Stimulated activated CD4-positive, alpha-beta T cell treated with anti-CD3 and anti-CD28 coated beads, TNF-alpha, amount 100 ng/mL, for 1 hour (primary cell): ENCODE data around the gene IGFBP2.

ENCODE experiments used
- DNase-seq, 3 donors: peaks; one replicate each; pipeline ENCODE4 v3.0.0-alpha.2; 2020; ENCODE audit warnings: low read depth in 3 of 3, low spot score in 1 of 3

Gene IGFBP2

GRCh38 chr2:216615298-216616082 lies 17.7 kb upstream of the IGFBP2 start:
- DNase-seq = no peak

- DNase-seq = no peak
These were observed 17.0 kb upstream of the IGFBP2 start for GRCh38 chr2:216616083-216616678.

- no peak for DNase-seq
These were observed 15.9 kb upstream of the IGFBP2 start for GRCh38 chr2:216617159-216617815.

GRCh38 chr2:216618785-216619184 lies 14.4 kb upstream of the IGFBP2 start:
- DNase-seq = no peak

GRCh38 chr2:216619411-216620393 lies 13.5 kb upstream of the IGFBP2 start:
- no peak for DNase-seq

- DNase-seq = no peak
These were observed 12.4 kb upstream of the IGFBP2 start for GRCh38 chr2:216620786-216621185.

- no peak for DNase-seq
These were observed 11.9 kb upstream of the IGFBP2 start for GRCh38 chr2:216621292-216621691.

- no peak for DNase-seq
These were observed 10.7 kb upstream of the IGFBP2 start for GRCh38 chr2:216622526-216622925.

- DNase-seq = no peak
These were observed 9.0 kb upstream of the IGFBP2 start for GRCh38 chr2:216624251-216624650.

GRCh38 chr2:216626168-216626874 lies 6.9 kb upstream of the IGFBP2 start:
- DNase-seq = no peak

- DNase-seq = no peak
These were observed 6.4 kb upstream of the IGFBP2 start for GRCh38 chr2:216626875-216627245.

GRCh38 chr2:216629784-216630183 lies 3.4 kb upstream of the IGFBP2 start:
- DNase-seq = no peak

- DNase-seq = no peak
These were observed 771 bp upstream of the IGFBP2 start for GRCh38 chr2:216632346-216632951.

GRCh38 chr2:216633616-216634369 lies 573 bp downstream of the IGFBP2 start:
- no peak for DNase-seq

- no peak for DNase-seq
These were observed 1.3 kb downstream of the IGFBP2 start for GRCh38 chr2:216634370-216635148.

GRCh38 chr2:216635171-216635570 lies 2.0 kb downstream of the IGFBP2 start:
- DNase-seq = no peak

GRCh38 chr2:216635701-216636550 lies 2.7 kb downstream of the IGFBP2 start:
- DNase-seq = no peak
